C4-2B (cell line): ENCODE measurements around the gene MRPL1.

ENCODE experiments used
- ZFX ChIP-seq: fragments of 450-650 bp; IDR thresholded peaks from 2 replicates; pipeline ENCODE4 v1.6.1; 2017
- TF ChIP-seq, protein P1 (sequence below): fragments of 450-650 bp; conservative IDR thresholded peaks from 2 replicates; pipeline ENCODE4 v1.5.1; 2017; ENCODE audit warnings: mild to moderate bottlenecking

DNA sequence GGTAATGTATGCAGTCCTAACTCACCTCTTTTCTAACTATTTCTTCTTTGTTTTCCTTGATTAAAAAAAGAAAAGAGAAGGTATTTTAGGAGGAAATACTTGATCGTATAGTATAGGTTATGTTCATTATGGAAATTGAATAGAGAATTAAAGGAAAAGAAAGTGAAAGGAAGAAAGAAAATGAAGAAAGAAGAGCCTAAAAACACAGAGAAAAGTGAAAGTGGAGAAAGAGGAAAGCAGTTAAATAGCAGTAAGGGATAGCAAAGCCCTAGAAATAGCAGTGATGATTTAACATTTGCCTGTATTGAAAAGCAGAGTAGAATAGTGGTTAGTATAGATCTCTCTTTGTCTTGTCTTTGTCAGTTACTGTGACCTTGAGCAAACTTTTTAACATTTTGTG is 37.0 kb downstream of the MRPL1 start:
- TF ChIP-seq, protein P1, sequence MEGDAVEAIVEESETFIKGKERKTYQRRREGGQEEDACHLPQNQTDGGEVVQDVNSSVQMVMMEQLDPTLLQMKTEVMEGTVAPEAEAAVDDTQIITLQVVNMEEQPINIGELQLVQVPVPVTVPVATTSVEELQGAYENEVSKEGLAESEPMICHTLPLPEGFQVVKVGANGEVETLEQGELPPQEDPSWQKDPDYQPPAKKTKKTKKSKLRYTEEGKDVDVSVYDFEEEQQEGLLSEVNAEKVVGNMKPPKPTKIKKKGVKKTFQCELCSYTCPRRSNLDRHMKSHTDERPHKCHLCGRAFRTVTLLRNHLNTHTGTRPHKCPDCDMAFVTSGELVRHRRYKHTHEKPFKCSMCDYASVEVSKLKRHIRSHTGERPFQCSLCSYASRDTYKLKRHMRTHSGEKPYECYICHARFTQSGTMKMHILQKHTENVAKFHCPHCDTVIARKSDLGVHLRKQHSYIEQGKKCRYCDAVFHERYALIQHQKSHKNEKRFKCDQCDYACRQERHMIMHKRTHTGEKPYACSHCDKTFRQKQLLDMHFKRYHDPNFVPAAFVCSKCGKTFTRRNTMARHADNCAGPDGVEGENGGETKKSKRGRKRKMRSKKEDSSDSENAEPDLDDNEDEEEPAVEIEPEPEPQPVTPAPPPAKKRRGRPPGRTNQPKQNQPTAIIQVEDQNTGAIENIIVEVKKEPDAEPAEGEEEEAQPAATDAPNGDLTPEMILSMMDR: no peak
- no peak for TF ChIP-seq ZFX
